T-helper 2 cell (primary cell): ENCODE data around the gene CKS1B.

ENCODE experiments used
- DNase-seq, 5 experiments: peaks; one replicate each; pipeline versions ENCODE4 v3.0.0 to v3.0.0-alpha.2; 2012 to 2022

Gene CKS1B

DNA sequence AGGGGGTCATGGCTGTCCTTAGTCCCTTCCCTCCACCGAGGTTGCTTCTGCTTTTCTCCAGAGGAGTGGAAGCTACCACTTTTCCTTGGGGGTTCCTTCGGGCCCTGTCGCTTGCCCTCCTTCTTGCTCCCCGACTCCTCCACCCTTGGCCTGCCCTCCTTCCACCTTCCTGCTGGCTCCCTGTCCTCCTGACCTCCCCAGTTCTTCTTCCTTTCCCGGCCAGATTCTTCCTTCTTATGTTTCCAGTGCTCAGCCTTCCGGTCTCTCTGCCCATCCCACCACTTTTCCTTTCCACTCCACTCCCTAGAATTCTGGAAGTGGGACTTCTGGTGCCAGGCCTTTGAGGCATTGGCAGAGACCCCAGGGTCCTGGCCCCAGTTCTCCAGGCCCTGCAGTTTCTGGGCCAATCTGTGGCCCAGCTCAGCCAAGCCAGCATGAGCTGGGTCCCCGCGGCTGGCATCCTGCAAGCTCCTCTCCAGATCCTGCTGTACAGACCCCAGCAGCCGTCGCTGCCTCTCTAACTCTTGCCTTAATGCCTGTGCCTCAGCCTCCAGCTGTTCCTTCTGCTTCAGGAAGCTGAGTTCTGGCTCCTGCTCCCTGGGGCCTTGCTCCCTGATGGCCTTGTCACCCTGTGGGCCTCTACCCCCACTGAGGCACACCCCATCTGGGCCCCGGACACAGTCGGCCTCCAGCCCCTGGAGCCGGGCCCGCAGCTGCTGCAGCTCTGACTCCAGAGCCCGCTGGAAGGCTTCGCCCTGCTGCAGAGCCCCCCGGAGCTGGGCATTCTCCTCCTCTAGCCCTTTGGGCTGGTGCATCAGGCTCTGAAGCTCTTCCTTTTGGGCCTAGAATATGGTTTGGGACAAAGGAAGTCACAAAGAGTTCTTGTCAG lies 28.3 kb upstream of the CKS1B start:
- DNase-seq: no peak

DNA sequence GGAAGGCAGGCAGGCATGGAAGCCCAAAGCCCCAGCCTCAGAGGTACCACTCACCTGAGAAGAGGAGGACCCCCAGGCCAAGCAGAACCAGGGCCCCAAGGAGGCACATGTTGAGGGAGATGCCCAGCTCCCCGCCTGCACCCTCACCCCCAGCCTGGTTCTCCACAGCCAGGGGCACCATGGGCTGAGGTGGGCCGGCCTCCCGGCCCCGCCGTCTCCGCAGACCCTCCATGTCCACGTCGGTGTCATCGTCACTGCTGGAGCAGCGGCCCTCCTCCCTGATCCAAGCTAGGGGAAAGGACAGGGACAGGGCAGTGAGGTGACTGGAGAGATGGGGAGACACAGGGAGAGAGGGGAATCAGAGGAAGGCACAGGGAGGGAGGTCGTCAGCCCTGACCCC lies 26.4 kb upstream of the CKS1B start:
- DNase-seq: no peak

- peak in 4 of 5 experiments; percentile 52 to 76 (median 69) for DNase-seq
Measured at GRCh38 chr1:154951901-154952657, 22.4 kb upstream of the CKS1B start.

DNA sequence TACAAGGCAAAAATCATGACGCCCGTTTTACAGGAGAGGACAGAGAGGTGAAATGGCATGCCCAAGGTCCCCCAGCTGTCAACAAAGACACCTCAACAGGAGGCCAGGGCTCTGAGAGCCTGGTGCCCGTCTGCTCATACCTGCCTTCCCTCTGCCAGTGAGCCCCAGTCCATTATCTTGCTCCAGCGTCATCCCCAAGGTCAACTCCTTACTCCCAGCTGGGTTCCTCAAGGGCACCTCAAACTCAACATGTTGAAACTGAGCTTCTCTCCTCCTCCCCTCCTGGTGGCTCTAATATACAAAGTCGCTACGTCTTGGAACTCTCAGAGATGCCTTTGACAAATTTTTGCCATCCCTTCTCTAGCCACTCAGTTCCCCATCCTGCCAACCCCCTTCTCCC lies 21.8 kb upstream of the CKS1B start:
- DNase-seq: no peak

DNA sequence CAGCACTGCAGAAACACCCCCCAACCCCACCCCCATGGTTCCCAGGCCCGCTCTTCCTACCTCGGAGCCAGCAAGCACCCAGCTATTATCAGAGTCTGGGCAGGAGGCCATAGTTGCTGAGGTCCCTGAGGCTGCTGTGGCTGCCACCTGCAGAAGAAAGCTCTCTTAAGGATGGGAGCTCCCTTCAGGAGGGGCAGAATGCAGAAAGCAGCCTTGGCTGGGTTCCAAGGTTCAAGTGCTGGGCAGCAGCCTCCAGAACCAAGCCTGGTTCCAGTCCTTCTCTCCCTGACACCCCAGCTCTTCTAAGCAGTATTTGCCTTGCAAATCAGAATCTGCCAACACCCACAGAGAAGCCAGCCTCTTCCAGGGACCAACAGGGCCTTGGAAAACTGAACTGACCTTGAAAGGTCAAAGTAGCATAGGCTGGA lies 20.9 kb upstream of the CKS1B start:
- no peak for DNase-seq

DNA sequence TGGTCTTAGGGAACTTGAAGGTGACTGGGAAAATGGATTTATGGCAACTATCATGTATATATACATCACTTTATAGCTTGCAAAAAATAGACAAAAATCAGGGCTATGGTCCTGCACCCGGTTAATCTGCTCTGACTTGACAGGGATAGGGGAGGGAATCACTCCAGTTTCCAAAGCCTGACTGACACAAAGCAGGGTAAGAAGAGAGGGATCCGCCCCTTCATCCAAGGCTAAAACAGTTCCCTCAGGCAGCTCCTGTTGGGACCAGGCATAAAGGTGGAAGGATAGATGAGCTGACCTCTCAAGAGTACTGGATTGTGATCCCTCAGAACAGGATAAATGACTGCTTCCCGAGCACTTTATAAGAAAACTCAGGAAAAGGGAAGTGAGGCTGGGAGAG lies 19.9 kb upstream of the CKS1B start:
- no peak for DNase-seq

GRCh38 chr1:154955039-154955717 lies 19.3 kb upstream of the CKS1B start:
- peak; percentile 69 to 99 (median 93) for DNase-seq

DNA sequence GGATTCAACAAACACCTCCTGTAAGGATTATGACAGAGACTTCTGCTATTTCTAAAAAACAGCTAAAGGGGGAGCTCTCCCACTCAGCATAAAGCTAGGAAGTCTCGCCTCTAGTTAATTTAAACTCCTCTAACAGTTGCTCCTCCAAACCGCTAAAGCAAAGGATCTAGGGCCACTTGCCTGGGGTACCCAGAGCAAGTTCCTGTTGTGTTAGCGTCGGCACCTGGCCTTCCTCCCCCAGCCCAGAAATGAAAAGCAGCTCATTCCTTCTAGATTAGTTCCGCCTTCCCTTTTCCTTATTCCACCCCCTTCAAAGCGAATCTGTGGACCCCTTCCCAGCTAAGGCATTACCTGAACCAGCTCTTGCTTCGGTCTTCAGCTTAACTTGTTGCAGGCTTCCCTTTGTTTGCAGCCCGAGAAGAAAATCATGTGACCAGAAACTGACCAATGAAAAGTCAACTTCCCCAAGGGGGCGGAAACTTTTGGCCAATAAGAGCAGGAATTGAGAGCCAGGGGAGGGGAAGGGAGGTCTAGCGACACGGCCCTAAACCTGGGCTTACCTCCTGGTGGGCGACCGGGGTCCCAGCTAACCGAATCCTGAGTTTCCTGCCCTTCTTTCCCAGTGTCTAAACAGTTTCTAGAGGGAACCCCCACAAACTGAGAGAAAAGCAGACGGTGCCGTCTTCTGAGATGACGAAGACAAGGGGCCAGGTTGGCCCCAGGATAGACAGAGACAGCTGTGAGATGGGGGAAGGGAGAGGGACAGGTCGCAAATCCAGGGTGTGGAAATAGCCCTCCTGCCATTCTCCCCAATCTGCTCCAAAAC lies 18.6 kb upstream of the CKS1B start, which contains the start of gene PBXIP1:
TSS of gene PBXIP1 (minus strand) at position 382 of the 826 bp plus-strand sequence. CDS start 2,378 bp downstream, outside the sequence.
- DNase-seq: peak in 4 of 5 experiments; percentile 67 to 92 (median 78)

GRCh38 chr1:154956544-154956941 lies 17.9 kb upstream of the CKS1B start:
- DNase-seq: no peak

DNA sequence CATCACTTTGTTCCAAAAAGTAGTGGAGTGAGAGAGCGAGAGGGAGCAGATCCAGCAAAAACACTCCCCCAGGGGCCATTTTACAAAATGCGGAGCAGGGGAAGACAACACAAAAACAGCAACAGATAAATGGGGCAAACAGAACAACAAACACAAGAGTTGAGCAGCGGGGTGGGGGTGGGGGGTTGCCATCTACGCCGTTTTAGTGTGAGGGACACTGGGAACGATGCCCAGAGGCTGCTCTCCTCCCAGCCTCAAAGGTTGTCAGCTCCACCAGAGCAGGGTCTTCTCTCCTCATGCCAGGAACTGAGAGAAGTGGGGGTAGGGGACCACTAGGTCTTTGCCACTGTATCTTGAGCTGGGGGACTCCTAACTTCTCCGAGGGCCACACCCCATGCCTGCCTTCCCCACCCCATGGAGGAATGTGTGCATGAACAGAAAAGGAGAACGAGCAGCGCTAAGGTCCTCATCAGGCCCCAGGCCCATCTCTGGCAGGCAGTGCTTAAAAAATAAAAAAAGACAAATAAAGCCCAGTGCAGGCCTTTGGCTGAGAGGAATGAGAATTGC lies 17.3 kb upstream of the CKS1B start:
- DNase-seq: no peak

DNA sequence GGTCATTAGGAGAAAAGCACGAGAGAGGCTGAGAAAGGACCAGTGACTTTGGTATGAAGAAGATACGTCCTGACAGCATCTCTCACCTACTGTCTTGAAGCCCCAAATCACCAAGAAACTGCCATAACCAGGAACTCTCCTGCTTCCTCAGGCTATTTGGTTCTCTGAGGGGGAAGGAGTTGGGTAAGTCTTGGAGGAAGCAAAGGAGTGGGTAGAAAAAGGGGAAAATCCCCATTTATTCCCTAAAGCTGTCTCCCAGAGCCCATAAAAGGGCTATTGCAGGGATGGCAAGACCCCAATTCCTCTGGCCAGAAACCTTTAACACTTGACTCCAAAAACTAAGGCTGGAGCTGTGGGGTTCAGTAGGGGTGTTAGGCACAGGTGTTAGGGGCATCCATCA lies 16.4 kb upstream of the CKS1B start:
- no peak for DNase-seq

DNA sequence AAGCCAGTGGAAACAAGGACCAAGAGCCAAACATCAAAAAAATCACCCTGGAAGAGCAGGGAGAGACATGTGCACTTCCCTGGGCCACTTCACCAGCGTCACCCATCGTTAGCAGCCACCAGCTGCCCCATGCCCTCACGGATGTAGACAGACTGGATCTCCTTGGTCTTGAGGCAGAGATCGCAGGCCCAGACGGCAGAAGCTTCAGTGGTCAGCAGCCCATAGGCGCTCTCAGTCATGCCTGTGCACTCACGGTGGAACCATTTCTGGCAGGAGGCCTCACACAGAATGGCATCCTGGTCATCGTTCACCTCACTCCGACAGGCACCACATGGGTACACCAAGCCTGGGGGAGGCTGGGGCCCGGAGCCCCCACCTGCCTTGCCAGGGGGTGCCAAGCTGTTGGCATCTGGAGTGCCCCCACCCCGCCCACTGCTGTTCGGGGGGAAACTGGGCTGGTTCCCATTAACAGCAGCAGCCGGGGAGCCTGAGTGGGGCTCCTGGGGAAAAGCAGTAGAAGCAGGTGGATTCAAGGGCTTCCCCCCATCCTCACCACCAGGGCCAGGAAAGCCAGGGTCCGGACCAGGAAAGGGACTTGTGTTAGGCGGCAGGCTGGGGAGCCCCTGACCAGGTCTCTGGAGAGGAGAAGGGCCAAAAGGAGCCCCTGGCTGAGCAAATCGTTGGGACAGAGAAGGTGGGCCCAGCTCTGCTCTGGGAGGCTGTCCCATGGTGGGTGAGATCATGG lies 15.6 kb upstream of the CKS1B start:
- DNase-seq: no peak

GRCh38 chr1:154959426-154959780 lies 15.1 kb upstream of the CKS1B start:
- no peak for DNase-seq

GRCh38 chr1:154960446-154961136 lies 13.9 kb upstream of the CKS1B start:
- DNase-seq: no peak

- peak; percentile 66 to 87 (median 77) for DNase-seq
Measured at GRCh38 chr1:154961207-154962155, 13.0 kb upstream of the CKS1B start, which contains the start of gene PYGO2. Gene PYGO2, minus strand, starts transcription at chr1:154961782. Its CDS starts 206 bp downstream, at chr1:154961576.

DNA sequence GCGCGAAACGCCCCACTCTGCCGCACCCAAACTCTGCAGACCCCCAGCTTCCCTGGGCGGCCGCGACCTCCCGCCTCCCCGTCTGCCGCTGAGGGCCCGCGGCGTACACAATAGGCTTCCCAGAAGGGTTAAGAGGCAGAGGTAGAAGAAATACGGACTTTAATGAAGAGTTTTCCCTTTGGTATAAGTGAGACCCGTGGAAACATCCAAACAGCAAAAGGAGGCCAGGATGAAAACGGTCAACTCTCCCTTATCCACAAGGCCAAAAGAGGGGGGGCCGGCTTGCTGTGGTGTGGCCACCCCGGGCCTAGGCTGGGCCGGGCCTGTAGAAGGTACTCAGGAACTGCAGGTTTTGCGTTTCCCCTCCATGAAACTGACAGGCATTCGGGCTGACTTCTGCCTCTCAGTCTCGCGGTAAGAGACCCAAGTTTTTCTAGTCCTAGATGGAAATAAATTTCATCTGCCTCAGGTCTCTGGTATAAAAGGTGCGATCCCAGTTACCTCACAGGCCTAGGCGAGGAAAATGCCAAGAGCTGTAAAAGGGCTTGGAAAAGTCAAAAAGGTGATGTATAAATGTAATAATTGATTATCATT lies 12.2 kb upstream of the CKS1B start:
- peak in 1 of 5 experiments; percentile 57 for DNase-seq

GRCh38 chr1:154962795-154963330 lies 11.6 kb upstream of the CKS1B start:
- no peak for DNase-seq

DNA sequence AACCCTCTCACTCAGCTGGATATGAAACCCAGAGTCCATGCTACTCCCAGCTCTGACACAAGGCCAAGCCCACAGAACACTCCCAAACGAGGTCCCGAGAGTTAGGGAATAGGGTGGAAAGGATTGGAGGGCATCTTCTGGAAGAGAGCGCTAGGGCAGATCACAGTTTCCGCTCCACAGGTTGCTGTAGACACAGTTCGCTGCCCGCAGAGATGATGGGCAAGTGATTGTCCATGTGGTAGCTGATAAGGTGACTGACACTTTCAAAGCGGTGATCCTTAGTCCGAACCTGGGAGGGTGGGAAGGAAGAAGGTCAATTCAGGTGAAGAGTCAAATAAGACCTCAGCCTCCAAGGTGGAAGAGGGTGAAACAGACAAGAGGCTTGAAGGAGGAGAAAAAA lies 10.8 kb upstream of the CKS1B start:
- DNase-seq: no peak
